ENCODE results near the gene ADGRV1.
"Not testable (repeated sequence)": the region's sequence is repeated elsewhere in the genome, so short reads cannot be mapped to it uniquely, and the experiment has no call there.

Gene ADGRV1

DNA sequence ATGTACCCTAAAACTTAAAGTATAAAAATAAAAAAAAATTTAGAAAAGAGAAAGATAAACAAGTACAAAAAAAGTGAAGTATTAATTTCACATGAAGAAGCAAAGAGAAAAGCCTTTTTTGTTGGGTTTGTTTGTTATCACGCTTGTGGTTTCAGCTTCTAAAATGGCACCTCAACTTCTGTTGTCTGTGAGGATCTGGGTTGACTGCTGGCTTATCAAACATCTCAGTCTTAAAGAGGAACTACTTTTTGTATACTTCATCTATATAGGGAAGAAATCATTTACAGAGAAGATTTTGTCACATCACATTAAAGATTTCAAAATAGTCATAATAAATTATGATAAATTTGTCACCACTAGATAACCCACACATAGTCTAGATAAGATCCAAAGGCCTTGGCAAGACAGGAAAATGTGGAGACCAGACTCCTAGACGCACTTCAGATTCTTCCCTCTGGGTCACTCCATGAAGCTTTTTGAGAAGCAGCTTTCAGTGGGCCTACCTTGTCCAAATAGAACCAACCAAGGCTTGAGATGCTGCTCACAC is 8.8 kb upstream of the ADGRV1 start:
- no peak for DNase-seq (ENCODE audit: low read depth, low spot score)

DNA sequence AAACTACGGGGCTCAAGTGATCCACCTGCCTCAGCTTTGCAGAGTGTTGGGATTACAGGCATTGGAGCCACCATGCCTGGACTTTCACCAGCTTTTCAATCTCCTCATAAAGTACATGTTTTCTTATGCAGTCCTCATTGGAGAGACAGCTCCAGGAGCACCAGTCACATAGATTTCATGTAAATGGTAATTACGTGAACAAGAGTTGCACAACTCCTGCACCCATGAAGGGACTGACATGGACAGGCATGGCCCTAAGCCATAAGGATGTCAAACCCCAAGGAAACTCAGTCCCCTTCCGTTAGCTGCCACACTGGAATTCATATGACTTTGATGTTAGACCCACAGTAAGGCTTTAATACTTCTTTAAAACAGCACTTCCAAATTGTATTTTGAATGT is 7.6 kb upstream of the ADGRV1 start:
- no peak for DNase-seq (ENCODE audit: low read depth, low spot score)

DNA sequence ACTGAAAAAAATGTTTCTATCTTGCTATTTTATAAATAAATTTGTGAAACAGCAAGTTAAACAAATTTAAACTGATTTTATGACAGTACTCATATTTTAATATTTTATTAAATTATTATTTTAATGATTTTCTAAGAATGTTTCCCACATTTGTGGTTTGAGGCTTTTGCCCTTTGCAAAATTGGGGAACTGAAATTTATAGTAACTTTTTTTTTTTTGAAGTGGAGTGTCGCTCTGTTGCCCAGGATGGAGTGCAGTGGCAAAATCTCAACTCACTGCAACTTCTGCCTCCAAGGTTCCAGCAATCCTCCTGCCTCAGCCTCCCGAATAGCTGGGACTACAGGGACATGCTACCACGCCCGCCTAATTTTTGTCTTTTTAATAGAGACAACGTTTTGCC is 7.2 kb upstream of the ADGRV1 start:
- no peak for DNase-seq (ENCODE audit: low read depth, low spot score)

DNA sequence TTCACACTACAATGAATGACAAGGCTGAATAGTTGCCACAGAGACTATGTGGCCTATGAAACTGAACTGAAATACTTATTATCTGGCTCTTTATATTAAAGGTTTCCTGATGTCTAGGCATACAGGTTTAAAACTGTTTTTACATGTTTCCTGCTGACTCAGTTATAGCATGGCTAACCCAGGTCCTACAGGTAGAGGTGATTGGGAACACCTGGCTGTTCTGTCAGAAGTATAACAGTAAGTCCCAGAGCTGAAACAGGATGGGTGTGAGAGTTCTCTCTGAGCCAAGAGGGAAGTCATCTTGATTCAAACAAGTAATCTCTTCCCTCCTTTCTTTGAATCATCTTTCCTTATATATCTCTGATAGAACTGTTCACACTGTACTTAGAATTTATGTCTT is 4.9 kb upstream of the ADGRV1 start:
- no peak for DNase-seq (ENCODE audit: low read depth, low spot score)

DNA sequence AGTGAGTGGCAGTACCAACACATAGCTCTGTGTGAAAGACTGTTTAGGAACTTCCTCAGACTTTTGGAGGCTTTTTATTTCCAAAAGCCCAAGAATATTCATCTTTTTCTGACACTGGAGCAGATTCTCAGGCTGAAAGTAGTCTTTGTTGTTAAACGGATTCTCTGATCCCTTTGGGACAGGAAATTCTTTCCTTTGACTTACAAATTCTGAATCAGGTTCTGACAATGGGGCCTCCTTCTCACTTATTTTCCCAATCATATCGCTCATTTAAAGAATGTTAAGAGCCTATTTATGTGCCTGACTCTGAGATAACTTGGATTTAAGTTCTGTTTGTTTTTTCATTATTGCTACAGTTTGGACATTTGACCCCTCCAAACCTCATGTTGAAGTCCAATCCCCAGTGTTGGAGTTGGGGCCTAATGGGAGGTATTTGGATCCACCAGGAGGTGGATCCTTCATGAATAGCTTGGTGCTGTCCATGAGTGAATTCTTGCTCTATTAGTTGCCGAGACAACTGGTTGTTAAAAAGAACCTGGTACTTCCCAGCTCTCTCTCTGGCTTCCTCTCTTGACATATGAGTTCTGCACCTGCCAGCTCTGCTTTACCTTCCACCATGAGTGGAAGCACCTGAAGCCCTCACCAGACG is 4.1 kb upstream of the ADGRV1 start:
- DNase-seq (ENCODE audit: low read depth, low spot score), result no peak

DNA sequence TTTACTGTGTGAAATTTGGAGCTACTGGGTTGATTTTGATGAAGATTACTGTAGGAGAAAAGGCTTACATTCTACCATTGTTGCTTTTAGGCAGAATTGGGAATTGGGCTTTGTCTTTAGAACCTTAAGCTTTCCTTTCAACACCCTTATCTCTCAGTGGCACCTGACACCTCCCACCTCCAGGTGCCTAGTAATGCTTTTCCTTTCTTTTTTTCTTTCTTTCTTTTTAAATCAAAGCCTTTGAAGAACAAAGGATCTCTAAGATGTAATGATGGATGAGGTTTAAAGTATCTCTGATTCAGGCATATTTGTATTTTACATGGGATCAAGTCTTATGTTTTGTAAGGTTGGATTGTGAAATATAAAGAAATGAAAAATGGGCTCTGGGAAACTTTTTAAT is 2.9 kb upstream of the ADGRV1 start:
- DNase-seq (ENCODE audit: low read depth, low spot score), result no peak

DNA sequence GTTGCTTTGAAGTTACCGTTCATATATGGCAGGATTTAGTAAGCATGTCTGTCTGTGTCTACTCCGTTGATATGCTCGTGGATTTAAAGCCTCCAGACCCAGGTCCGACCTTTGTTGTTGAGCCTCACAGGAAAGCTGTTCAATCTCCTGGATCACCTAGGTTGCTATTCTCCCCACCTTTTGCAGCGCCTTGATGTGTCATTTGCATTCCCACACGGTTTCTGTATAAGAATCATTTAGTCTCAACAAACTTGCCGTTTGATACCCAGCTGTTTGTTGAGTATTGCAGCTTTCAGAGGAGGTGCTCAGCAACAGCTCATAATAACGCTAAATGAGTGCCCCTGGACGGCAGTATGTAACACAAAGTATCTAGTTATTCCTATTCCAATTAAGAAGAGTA is 1.2 kb upstream of the ADGRV1 start:
- DNase-seq (ENCODE audit: low read depth, low spot score), result no peak

DNA sequence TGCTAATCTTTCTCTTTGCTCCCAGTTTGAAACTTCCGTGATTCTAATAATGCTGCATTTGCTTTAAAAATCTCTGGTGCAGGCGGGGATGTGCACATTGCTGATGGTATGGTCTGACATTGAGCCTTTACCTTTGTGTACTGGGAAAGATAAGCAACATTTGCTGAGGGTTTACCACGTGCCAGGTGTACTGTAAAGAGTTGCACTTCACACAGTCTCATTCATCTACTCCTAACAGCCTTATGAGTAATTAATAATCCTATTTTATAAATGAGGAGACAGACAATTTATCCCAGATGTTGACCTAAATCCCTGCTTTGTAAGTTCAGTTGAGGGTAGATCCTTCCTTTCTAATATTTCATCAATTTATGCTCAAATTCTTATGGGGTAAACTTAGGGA is 726 bp upstream of the ADGRV1 start:
- no peak for DNase-seq (ENCODE audit: low read depth, low spot score)

DNA sequence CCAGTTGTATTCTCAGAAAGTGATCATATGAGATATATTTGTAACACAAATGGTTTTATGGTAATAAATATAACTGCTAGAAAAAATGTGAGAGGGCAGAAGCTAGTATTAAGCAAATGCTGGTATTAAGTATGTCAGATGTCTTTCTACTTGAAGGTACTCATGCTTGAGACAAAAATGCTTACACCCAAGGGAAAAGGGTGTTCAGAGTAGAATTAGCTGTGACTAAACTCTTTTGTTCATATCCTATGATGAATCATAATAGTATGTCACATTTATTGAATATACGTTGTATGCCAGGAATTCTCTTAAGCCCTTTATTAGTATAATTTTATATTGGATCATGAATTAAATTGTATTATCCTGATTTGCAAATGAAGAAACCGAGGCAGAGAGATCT is 2.2 kb downstream of the ADGRV1 start:
- no peak for DNase-seq (ENCODE audit: low read depth, low spot score)

DNA sequence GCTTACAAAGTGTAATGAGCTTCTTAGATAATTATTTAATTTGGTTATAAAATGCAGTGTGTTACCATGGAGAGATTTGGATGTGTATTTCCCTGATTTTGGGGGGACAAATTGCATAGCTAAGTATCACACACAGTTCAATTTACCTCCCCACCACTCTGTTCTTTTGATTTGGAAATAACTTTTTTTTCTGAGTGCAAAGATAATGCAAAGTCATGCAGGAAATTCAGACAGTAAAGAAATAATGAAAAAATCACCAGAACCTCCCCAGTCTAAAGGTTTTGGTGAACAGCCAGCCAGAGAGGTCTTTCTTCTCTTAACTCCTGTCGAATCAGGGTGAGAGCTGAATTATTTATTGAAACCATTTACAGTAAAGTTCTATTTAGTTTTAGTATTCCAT is 3.2 kb downstream of the ADGRV1 start:
- no peak for DNase-seq (ENCODE audit: low read depth, low spot score)

DNA sequence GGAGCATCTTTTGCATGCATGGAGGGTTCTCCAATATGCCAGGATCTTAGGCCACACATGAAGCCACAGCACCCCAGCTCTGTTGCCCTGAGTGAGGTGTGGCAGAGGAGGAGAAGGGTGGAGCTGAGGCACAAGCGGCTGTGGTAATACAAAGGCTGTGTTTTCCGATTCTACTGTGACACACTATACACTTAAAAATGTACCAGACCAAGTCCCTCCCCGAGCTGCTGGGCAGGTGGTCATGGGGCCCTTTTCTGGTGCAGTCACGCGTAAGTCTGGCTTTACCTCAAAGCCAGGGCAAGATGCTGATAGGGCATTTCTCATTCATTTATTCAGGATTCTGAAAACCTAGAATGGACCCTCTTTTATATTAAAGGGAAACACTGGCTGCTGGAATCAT is 3.7 kb downstream of the ADGRV1 start:
- DNase-seq (ENCODE audit: low read depth, low spot score), result no peak

DNA sequence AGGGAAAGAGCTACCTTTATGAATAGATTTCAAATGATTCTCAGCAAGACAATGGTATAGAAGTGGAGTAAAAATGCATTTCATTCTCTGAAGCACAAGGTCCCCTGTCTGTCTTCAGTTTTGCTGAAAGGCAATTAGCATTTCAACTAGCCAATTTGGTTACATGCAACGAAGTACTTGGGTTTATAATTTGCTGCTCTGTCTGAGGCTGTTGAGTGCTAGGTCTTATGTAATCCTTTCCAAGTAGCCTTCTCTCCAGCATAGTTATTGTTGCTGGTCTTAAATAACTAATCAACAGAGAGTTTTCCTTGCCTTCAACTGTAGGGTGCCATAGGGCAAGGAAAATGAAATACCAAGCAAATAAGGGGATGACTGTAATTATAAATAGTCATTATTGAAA is 4.5 kb downstream of the ADGRV1 start:
- DNase-seq (ENCODE audit: low read depth, low spot score), result no peak

DNA sequence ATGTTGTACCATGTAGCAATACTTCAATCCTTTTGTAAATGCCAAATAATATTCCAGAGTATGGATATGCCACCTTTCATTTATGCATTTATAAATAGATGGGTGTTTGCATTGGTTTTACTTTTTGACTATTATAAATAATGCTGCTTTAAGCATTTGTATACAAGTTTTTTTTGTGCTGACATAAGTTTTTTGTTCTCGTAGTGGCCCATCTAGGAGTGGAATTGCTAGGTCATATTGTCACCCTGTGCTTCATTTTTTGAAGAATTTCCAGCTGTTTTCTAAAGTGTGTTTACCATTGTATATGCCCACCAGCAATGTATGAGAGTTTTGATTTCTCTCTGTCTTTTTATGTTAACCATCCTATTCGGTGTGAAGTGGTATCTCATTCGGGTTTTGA is 6.9 kb downstream of the ADGRV1 start:
- no peak for DNase-seq (ENCODE audit: low read depth, low spot score)

DNA sequence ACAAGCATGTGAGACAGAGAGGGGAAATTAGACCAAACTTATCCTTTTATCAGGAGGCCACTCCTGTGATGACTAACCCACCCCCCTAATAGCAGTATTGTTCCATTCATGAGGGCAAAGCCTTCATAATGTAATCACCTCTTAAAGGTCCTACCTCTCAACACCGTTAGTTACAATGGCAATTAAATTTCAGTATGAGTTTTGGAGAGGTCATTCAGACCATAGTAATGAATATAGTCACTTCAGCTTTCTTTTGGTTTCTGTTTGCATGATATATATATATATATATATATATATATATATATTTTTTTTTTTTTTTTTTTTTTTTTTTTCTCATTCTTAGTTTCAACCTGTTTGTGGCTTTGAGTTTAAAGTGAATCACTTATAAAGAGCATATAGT is 10.5 kb downstream of the ADGRV1 start:
- DNase-seq (ENCODE audit: low read depth, low spot score), result no peak

DNA sequence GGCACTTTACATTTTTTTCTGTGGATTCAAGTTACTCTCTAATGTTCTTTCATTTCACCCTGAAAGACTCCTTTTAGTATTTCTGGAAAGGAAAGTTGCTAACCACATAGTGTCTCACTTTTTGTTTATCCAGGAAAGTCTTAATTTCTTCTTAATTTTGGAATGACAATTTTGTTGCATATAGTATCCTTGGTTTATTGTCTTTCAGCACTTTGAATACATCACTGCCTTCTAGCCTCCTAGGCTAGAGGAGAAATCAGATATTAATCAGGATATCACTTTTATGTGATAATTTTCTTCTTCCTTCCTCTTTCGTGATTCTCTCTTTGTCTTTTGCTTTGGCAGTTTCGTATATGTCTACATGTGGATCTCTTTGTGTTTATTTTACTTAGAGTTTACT is 11.4 kb downstream of the ADGRV1 start:
- no peak for DNase-seq (ENCODE audit: low read depth, low spot score)

DNA sequence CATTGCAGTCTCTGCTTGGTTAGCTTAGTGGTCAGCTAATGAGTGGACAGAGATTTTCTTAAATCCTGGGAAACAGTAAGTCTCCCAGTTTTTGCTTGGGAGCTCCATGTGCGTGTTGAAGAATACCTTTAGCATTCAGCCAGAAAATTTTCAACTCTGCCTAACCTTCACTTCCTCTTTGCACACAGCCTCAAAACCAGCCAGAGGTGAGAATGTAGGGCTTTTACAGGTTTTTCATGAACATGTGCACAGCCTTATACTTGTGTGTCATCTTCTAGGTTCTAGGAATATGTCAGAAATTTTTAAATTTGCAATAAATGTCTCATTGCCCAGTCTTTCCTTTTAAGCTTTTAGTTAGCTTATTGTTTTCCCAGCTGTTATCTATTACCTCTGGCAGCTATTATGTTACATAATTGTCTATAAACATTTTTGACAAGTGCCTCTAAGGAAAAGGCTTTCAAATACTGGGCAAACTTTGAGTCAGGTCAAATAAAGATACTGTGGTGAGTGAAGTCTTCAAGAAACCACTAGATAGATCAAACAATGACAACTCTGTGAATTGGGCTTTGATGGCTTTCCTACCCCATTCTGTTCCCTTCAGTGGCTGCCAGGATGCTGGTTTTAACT is 12.7 kb downstream of the ADGRV1 start:
- DNase-seq (ENCODE audit: low read depth, low spot score), result no peak

DNA sequence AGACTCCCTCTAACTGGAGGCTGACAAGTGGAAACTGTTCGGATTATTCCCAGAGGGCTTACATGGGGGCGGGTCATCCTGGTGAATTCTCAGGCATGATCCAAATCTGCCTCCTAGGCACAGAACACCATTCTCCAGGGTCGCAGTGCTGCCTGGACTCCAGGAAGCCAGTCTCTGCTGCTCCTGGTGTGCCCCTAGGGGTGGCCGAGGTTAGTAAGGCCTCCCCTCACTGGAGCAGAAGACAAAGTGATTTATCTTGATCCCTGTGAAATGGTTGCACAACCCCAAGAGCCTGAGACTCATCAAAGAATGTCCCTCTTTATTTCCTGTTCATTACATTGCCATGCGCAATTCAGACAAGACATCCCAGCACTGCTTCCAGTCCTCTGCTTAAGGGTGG is 17.1 kb downstream of the ADGRV1 start:
- no peak for DNase-seq (ENCODE audit: low read depth, low spot score)

DNA sequence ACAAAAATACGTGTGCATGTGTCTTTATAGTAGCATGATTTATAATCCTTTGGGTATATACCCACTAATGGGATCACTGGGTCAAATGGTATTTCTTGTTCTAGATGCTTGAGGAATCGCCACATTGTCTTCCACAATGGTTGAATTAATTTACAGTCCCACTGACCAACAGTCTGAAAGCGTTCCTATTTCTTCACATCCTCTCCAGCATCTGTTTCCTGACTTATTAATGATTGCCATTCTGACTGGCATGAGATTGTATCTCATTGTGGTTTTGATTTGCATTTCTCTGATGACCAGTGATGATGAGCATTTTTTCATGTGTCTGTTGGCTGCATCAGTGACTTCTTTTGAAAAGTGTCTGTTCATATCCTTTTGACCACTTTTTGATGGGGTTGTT is 18.0 kb downstream of the ADGRV1 start:
- not testable (repeated sequence) for DNase-seq (ENCODE audit: low read depth, low spot score)

DNA sequence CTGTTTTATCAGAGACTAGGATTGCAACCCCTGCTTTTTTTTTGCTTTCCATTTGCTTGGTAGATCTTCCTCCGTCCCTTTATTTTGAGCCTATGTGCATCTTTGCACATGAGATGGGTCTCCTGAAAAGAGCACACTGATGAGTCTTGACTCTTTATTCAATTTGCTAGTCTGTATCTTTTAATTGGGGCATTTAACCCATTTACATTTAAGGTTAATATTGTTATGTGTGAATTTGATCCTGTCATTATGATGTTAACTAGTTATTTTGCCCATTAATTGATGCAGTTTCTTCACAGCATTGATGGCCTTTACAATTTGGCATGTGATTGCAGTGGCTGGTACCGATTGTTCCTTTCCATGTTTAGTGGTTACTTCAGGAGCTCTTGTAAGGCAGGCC is 21.3 kb downstream of the ADGRV1 start:
- not testable (repeated sequence) for DNase-seq (ENCODE audit: low read depth, low spot score)

DNA sequence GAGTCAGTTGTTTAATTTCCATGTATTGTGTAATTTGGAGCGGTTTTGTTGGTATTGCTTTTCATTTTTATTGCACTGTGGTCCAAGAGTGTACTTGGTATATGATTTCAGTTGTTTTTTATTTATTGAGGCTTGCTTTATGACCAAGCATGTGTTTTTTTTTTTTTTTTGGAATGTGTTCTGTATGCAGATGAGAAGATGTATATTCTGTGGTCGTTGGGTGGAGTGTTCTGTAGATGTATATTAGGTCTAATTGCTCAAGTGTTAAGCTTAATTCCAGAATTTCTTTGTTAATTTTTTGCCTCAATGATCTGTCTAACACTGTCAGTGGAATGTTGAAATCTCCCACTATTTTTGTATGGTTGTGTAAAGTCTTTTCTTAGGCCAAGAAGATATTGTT is 23.4 kb downstream of the ADGRV1 start:
- DNase-seq (ENCODE audit: low read depth, low spot score), result no peak

DNA sequence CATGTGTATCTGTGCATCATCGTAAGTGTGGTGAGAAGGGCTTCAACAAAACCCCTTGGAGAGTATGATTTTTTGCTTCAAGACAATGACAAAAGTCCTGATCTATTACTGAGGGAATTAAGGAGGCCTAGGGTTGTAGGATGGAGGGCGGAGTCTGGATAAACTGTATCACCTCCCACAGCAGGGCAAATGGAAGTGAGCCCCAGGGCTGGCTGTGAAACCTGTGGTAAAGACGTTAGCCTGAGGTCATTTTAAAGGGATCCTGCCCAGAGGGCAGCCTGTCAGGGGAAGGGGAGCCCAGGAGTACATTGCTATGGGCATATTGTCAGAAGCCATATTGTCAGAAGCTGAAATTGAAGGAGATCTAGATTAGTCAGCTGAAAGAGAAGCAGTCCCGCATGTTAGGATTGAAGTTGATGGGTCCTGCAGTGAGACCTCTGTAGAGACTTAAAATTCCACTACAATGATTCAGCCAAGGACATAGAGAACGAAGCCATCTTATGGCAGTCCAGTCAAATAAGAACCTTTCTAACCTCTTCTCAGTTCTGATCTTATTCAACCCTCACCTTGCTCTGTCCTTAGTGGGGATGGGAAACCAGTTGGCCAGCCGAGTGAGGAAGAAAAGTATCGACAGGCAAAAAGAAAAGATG is 26.9 kb downstream of the ADGRV1 start:
- no peak for DNase-seq (ENCODE audit: low read depth, low spot score)

DNA sequence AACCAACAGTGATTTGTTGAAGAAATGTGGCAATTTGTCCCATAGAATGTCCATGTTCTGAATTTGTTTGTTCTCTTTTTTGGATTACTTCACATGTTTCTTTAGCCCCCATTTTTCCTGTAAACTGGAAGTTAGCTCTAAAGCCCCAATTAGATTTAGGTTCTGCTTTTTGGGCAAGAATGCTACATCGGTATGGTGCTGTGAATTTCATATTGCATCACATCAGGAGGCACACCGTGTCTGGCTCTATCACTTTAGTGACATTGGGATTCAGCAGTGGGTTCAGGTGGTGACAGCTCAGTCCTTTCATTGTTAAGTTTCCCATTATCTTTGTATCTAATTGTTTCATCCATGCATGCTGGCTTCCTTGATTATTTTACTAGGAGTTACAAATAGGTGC is 27.9 kb downstream of the ADGRV1 start:
- no peak for DNase-seq (ENCODE audit: low read depth, low spot score)

DNA sequence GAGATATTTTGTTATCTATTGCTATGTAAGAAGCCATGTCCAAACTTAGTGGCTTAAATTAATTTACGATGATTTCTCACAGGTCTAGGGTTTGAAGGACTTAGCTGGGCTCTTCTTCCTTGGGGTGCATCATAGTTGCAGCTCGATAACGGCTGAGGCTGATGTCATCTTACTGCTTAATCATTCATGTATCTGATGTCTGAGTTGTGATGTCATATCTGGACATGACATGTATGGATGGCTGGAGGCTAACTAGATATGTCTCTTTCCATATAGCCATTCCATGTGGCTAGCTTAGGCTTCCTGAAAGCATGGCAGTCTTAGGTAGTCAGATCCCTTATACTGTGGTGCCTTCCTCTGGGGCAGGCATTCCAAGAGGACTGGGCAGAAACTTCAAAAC is 31.6 kb downstream of the ADGRV1 start:
- DNase-seq (ENCODE audit: low read depth, low spot score), result no peak
